Mucosa of rectum (tissue), 2 donors: ENCODE data around the gene TRAPPC2L.
"Not testable (repeated sequence)": the region's sequence is repeated elsewhere in the genome, so short reads cannot be mapped to it uniquely, and the experiment has no call there.

Source experiments
- H3K27ac ChIP-seq, 2 donors: one replicate each; pipeline ENCODE4 v1.7.0; 2013; ENCODE audit warnings: inconsistent platforms in 2 of 2, low read depth in 2 of 2, low read length in 2 of 2
- H3K27me3 ChIP-seq, 2 donors: one replicate each; pipeline ENCODE4 v1.7.0; 2013; ENCODE audit warnings: low read length in 2 of 2; ENCODE audit not compliant: control insufficient read depth in 2 of 2, insufficient read depth in 2 of 2
- H3K36me3 ChIP-seq, 2 donors: one replicate each; pipeline ENCODE4 v1.7.0; 2013; ENCODE audit warnings: low read length in 2 of 2; ENCODE audit not compliant: control insufficient read depth in 2 of 2, insufficient read depth in 2 of 2
- H3K4me1 ChIP-seq, 2 donors: one replicate each; pipeline ENCODE4 v1.7.0; 2013; ENCODE audit warnings: low read length in 2 of 2, mild to moderate bottlenecking in 1 of 2; ENCODE audit not compliant: control insufficient read depth in 2 of 2, insufficient read depth in 2 of 2
- H3K4me3 ChIP-seq, 2 donors: one replicate each; pipeline ENCODE4 v1.7.0; 2013; ENCODE audit warnings: low read length in 2 of 2
- H3K9ac ChIP-seq, 2 donors: one replicate each; pipeline ENCODE4 v1.7.0; 2013; ENCODE audit warnings: low read length in 2 of 2, low read depth in 1 of 2, mild to moderate bottlenecking in 1 of 2
- H3K9me3 ChIP-seq, 2 donors: one replicate each; pipeline ENCODE4 v1.7.0; 2013; ENCODE audit warnings: low read length in 2 of 2; ENCODE audit not compliant: control insufficient read depth in 2 of 2
- donor health status: healthy.
- donor health status: Normal muscosa, but diverticular disease.

TRAPPC2L gene

DNA sequence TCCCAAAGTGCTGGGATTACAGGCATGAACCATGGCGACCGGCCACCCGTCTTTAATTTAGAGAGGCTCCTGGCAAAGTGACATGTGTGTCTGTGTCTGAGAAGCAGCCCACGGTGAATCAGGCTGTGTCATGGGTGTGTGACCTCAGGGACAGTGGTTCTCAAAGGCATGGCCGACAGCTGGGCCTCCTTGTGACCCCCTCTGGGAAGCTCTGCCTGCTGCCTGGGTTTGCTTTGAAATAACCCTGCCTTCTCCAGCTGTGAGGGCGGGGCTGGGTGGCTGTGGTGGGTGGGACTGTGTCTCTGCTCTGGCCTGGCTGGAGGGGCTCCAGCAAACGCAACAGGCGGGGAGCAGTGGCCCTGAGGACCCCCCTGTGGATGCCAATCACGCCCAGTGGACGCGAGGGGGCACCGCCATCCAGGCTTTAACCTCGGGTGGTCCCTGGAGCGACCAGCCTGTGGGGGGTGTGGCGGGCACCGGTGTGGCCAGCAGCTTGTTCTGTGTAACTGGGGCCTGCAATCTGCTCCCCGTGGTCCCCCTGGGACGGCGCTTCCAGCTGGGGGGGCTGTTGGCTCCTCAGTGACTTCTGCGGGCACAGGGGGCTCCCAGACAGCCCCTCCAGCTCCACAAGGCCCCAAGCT, 36.4 kb upstream of the TRAPPC2L start:
- Histone ChIP-seq H3K27me3 (no peaks in the 10 kb centered on the region), H3K4me1 (no peaks in the 10 kb centered on the region), H3K4me3 (no peak overlapping the region), H3K9me3 (no peaks in the 10 kb centered on the region), H3K36me3 (peaks cover 2 to 3% of the 10 kb centered on the region in 2 donors), H3K27ac (no peak overlapping the region), H3K9ac (no peak overlapping the region)

GRCh38 chr16:88821168-88821850, 35.6 kb upstream of the TRAPPC2L start:
- Histone ChIP-seq H3K9me3 (no peaks in the 10 kb centered on the region), H3K27me3 (no peaks in the 10 kb centered on the region), H3K4me1 (peaks cover 0 to under 1% of the 10 kb centered on the region in 2 donors), H3K36me3 (peaks cover 2 to 3% of the 10 kb centered on the region in 2 donors), H3K4me3 (no peak overlapping the region), H3K27ac (no peak overlapping the region), H3K9ac (no peak overlapping the region)

GRCh38 chr16:88822281-88823040, 34.5 kb upstream of the TRAPPC2L start:
- no peak overlapping the region for H3K4me3 ChIP-seq
- H3K36me3 ChIP-seq: peaks cover 2 to 3% of the 10 kb centered on the region in 2 donors
- no peaks in the 10 kb centered on the region for H3K27me3 ChIP-seq
- no peak overlapping the region for H3K9ac ChIP-seq
- no peak overlapping the region for H3K27ac ChIP-seq
- peaks cover 0 to 7% of the 10 kb centered on the region in 2 donors for H3K4me1 ChIP-seq
- H3K9me3 ChIP-seq: no peaks in the 10 kb centered on the region

GRCh38 chr16:88823646-88824045, 33.3 kb upstream of the TRAPPC2L start:
- H3K27ac ChIP-seq, H3K36me3 ChIP-seq, H3K9me3 ChIP-seq, H3K27me3 ChIP-seq, H3K4me1 ChIP-seq, H3K4me3 ChIP-seq, H3K9ac ChIP-seq: not testable (repeated sequence)

- Histone ChIP-seq H3K27ac (no peak overlapping the region), H3K9ac (no peak overlapping the region), H3K9me3 (no peaks in the 10 kb centered on the region), H3K4me1 (peaks cover 0 to 7% of the 10 kb centered on the region in 2 donors), H3K27me3 (no peaks in the 10 kb centered on the region), H3K36me3 (peaks cover 3 to 5% of the 10 kb centered on the region in 2 donors), H3K4me3 (no peak overlapping the region)
Observed at GRCh38 chr16:88824256-88825077, 32.5 kb upstream of the TRAPPC2L start.

- peaks cover 0 to 7% of the 10 kb centered on the region in 2 donors for H3K4me1 ChIP-seq
- no peak overlapping the region for H3K4me3 ChIP-seq
- H3K27ac ChIP-seq: no peak overlapping the region
- no peaks in the 10 kb centered on the region for H3K9me3 ChIP-seq
- no peaks in the 10 kb centered on the region for H3K27me3 ChIP-seq
- H3K36me3 ChIP-seq: peaks cover 3 to 5% of the 10 kb centered on the region in 2 donors
- H3K9ac ChIP-seq: no peak overlapping the region
Observed at GRCh38 chr16:88825146-88825545, 31.8 kb upstream of the TRAPPC2L start.

GRCh38 chr16:88826070-88826840, 30.7 kb upstream of the TRAPPC2L start:
- Histone ChIP-seq H3K4me1 (peaks cover 0 to 7% of the 10 kb centered on the region in 2 donors), H3K27ac (peak overlapping the region in 1 of 2 donors; percentile 22), H3K36me3 (peaks cover 3 to 5% of the 10 kb centered on the region in 2 donors), H3K9ac (no peak overlapping the region), H3K4me3 (no peak overlapping the region), H3K9me3 (no peaks in the 10 kb centered on the region), H3K27me3 (no peaks in the 10 kb centered on the region)

DNA sequence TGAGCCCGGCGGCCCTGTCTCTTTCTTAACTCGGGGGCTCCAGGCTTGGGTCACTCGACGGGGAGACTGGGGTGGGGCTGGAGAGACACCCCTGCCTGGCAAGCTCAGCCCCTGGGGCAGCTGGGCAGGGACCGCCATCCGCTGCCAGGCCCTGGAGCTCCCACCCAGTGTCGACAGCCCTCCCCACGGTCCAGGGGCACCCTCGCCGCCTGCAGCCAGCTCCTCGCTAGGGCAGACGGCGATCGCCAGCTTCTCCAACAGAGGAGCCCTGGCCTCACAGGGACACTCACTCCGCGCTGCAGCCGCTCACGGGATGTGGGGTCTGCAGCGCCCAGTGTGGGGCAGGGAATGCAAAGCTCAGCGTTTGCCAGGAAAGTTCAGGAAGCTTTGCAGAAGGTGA, 29.2 kb upstream of the TRAPPC2L start:
- H3K9ac ChIP-seq: no peak overlapping the region
- no peaks in the 10 kb centered on the region for H3K27me3 ChIP-seq
- no peaks in the 10 kb centered on the region for H3K9me3 ChIP-seq
- H3K4me1 ChIP-seq: peaks cover 0 to 7% of the 10 kb centered on the region in 2 donors
- H3K4me3 ChIP-seq: no peak overlapping the region
- H3K36me3 ChIP-seq: peaks cover 3% of the 10 kb centered on the region in 2 donors
- H3K27ac ChIP-seq: no peak overlapping the region

GRCh38 chr16:88828711-88829110, 28.2 kb upstream of the TRAPPC2L start:
- Histone ChIP-seq H3K9me3 (no peaks in the 10 kb centered on the region), H3K36me3 (peaks cover 0 to 3% of the 10 kb centered on the region in 2 donors), H3K9ac (no peak overlapping the region), H3K27me3 (no peaks in the 10 kb centered on the region), H3K4me1 (peaks cover 0 to 7% of the 10 kb centered on the region in 2 donors), H3K27ac (no peak overlapping the region), H3K4me3 (no peak overlapping the region)
